DMS114 treated with DMSO at 0.1 percent for 48 hours (cell line): ENCODE measurements around the gene ADAMTSL1.

Source experiments
- DNase-seq: peaks from one replicate; lab custom pipeline; 2025; ENCODE audit not compliant: unreplicated experiment; lab: John Stamatoyannopoulos, UW

The ADAMTSL1 gene

GRCh38 chr9:18548456-18548855 lies 74.5 kb downstream of the ADAMTSL1 start:
- DNase-seq, result no peak

DNA sequence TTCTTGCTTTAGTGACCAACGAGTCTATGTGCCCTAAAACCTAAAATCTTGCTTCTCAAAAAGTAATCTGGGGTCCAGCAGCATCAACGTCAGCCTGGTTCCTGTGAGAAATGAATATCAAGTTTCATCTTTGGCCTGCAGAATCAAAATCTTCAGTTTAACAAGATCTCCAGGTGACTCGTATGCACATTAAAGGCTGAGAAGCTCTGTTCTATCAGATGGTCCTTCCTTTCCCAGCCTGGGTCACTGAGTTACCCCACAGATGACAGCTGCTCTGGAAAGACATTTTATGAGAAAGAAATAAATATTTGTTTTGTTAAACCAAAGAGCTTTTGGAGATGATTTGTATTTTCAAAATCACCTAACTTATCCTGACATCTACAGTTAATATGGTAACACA lies 75.8 kb downstream of the ADAMTSL1 start:
- DNase-seq, result no peak

DNA sequence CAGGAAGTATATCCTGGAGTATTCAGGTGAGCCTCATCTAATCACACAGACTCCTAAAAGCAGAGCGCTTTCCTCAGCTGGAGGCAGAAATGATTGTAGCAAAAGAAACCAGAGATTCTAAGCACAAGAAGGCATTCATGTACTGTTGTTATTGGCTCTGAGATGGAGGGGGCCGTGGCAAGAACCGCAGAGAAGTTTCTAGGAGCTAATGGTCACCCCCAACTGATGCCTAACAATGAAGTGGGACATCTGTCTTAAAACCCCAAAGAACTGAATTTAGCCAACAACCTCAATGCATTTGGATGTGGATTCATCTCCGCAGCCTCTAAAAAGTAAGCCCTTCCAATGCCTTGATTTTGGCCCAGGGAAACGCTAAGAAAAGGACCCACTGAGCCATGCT lies 76.3 kb downstream of the ADAMTSL1 start:
- DNase-seq, result no peak

DNA sequence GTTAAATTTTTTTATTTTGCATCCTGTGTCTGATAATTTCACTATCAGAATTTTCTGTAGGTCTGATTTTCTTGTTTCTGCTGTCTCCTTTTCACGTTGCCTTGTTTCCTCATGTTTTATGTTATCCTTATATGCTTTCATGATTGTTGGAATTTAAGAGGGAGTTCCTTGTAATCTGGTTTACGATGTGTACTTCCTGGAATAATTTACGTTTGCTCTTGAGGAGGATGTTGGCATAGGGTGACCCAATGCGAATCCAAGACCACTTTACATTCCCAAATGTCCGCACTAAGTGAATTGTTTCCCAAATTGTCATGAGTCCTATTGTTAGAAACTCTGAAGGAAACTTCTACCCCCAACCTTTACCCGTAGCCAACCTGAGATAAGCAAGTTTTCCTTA lies 80.3 kb downstream of the ADAMTSL1 start:
- no peak for DNase-seq

DNA sequence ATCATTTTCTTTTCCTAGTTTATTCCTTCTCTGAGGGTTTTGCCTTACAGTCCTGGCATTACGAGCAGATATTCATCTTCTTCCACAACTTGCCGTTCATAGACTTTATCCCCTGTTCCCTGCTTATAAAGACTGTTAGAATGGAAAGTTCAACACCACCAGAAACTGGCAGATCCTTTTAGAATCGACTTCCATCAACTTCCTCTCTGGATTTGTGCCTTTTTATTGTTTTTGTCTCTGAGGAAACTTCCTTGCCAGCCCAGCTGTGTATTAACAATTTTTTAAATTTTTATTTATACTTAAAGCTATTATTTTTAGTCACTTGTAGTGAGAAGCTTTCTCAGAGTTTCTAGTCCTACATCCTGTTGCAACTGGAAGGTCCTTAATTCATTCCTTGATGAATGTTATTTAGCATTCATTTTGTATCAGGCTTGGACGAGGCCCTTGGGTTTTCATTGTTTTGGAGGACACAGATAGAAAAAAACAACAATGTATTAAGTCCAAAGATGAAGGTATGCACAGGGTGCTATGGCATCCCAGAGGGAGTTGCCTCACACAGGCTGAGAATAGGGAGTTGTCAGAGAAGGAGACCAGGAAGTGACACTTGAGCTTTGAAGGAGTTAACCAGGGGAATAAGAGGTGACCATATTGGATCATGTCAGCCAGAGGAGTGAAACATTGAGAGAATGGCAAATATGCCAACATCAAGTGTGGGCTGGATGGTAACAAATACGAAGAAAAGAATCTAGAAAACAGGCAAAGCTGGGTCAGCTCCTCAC lies 81.3 kb downstream of the ADAMTSL1 start:
- DNase-seq, result no peak

- DNase-seq, result no peak
Observed at GRCh38 chr9:18564018-18564880, 90.3 kb downstream of the ADAMTSL1 start.

DNA sequence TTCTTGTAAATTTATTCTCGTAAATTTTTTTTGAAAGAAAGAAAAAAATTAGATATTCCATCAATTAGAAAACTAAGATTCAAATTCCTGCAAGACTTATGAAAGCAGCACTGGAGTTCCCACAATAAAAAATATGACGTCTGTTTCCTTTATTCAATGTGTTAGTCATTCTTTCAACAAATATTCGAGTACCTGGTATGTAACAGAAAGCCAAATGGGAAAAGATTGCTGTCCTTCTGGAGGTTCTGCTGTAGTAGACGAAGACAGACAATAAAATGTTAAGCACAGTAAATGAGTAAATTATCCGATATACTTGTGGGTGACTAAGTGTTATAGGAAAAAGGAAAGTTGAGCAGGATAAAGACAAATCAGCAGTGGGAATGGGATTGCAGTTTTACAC lies 92.2 kb downstream of the ADAMTSL1 start:
- no peak for DNase-seq

DNA sequence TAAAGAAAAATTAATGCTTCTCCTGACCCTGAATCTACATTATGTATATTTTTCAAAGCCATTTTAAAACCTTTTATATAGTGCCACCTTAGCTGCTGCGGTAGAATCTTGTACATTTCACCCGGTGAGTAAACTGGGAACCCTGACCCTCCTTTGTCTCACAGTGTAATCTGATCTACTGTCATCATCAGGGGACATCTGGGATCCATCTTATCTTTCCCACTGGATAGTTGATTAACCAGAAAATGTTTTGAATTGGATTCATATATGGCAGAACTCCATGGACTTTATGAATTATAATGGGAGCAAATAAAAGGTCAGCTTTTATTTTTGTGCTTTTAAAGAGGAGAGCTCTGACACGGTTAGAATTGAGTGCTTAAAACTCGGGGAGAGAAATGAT lies 95.0 kb downstream of the ADAMTSL1 start:
- DNase-seq, result no peak

GRCh38 chr9:18569941-18570630 lies 96.1 kb downstream of the ADAMTSL1 start:
- no peak for DNase-seq

DNA sequence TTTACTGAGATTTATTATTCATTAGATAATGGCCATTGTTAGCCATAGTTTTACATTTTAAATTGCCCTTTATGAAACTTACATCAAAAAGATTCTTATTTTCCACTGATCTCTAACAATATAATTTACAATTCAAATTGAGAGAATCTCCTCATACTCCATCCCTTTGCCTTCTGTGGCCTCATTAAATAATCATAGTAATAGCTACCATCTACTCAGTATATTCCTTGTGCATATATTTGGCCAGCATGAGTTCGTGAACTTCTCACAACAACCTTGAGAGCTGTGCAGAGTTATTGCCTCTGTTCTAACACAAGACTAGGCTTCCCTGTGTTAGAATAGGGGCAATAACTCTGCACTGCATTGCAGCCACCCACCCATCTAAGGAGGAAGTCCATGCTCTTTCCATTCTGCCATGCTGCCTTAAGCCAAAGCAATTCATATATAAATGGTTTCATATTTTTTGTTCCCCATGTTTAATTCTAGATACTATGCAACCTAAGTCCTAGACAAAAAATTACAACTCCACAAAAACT lies 99.1 kb downstream of the ADAMTSL1 start:
- no peak for DNase-seq

DNA sequence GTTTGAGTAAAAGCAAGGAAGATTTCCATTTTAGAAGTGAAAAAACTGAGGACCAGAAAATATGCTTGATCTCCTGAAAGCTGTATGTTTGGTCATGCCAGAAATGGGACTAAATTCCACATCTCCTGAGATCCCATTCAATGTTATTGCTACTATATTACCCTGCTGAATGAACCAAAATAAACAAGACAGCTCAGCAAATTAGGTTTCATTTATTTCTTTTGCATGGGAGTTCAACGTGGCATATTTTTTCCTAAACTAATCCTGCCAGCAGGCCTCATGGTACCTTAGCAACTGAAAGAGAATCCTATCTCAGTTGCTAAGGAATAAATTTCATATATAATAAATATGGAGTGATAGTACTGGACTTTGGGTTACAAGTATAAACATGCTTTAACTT lies 101.7 kb downstream of the ADAMTSL1 start:
- DNase-seq, result no peak

DNA sequence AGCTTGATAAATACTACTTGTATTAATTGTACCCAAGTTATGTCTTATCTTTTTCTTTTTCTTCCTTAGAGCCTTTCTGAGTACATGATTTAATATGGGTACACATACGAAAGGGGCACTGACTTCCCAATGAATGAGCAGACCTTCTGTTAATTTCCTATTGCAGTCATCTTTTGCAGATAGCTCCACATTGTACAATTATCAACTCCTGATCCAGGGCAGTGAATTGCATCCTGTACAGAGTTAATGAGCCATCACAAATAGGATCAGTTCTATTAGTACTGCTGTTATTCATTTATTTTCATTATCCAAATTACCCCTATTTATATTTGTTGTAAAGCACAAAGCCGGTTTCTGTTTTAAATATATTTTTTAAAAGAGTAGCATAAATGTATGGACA lies 105.6 kb downstream of the ADAMTSL1 start:
- DNase-seq, result no peak

DNA sequence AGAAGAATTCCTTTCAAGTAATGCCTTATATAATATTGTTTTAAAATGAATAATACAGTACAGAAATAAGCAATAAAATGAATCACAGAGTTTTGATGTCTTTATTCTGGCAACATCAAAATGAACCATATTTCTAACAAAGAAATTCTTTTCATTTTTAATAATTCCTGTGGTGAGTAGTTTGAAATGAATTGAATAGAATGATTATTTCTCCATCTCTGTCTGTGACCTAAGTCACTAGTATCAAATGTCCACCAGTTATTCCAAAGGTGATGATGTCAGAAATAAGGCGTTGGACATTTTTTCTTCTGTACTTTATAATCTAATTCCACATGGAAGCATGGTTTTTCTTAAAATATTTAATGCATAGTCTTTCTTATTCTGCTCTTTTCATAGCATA lies 106.2 kb downstream of the ADAMTSL1 start:
- DNase-seq, result no peak

DNA sequence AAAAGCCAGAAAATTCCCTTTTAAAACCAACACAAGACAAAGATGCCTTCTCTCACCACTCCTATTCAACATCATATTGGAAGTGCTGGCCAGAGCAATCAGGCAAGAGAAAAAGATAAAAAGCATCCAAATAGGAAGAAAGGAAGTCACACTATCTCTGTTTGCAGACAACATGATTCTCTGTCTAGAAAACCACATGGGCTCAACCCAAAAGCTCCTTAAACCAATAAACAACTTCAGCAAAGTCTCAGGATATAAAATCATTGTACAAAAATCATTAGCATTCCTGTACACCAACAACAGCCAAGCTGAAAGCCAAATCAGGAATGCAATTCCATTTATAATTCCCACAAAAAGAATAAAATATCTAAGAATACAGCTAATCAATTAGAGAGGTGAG lies 112.0 kb downstream of the ADAMTSL1 start:
- no peak for DNase-seq

GRCh38 chr9:18588002-18588401 lies 114.0 kb downstream of the ADAMTSL1 start:
- no peak for DNase-seq

DNA sequence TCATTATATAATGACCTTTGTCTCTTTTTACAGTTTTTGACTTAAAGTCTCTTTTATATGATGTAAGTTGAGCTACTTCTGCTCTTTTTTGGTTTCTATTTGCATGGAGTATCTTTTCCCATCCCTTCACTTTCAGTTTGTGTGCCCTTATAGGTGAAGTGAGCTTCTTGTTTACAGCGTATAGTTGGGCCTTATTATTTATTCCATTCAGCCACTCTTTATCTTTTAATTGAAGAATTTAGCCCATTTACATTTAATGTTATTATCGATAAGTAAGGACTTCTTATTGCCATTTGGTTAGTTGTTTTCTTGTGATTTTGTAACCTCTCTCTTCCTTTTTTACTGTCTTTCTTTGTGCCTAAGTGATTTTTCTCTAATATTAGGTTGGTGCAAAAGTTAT lies 117.3 kb downstream of the ADAMTSL1 start:
- no peak for DNase-seq

- no peak for DNase-seq
Observed at GRCh38 chr9:18594837-18595236, 120.9 kb downstream of the ADAMTSL1 start.

DNA sequence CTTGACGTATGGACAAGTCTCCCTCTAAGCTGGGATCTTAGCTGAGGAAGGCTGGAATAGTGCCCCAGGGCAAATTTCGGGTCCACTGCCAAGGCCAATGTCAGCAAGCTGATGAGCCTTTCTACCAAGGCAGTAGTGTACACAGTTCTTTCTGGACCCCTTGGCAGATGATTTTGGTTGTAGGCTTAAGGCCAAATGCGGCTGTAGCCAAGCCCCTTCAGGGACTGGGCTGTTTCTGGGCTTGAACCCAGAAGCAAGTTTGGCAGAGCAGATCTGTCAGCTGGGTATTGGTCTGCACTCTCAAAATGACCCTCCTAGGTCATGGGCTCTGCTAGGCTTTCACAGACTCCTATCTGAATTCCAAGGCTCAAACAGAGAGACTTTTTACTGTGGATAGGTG lies 121.6 kb downstream of the ADAMTSL1 start:
- DNase-seq, result no peak

- no peak for DNase-seq
Observed at GRCh38 chr9:18596920-18597319, 123.0 kb downstream of the ADAMTSL1 start.

DNA sequence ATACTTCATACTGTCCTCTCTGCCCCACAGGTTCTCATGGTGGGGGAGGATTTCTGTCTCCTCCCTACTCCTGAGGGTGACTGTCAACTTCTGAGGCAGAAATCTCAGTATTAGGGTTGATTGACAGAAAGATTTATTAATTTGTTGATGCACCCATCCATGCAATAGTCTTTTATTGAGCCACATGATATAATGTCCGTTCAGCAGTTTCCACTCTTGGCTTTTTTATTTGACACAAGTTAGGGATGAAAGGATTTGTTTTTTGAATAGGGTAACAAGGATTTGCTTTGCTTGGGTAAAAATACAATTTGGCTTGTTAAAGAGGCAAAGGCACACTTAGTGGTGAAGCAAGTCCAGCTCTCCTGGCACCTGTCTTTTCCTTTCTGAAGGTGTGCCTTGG lies 125.0 kb downstream of the ADAMTSL1 start:
- DNase-seq, result no peak

- no peak for DNase-seq
Observed at GRCh38 chr9:18601026-18601425, 127.1 kb downstream of the ADAMTSL1 start.

DNA sequence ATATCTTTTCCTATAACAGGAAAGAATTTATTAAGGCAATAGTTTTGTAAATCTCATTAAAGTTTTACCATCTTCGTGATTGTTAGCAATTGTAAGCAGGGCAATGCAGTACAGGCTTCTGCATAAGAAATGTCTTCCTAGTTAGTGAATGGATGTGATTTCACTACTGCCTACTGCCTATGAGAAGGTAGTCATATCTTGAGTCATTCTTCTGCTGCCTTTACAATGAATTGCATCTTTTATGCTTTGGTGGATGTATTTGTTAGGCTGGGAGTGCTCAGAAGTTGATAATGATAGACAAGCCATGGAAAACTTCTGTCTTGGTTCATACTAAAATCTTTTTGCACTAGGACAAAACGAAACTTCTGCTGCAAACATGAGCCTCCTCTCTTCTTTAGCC lies 128.0 kb downstream of the ADAMTSL1 start:
- DNase-seq, result no peak
